Mucosa of descending colon (tissue), 3 donors: ENCODE results near the gene C1QTNF5. TPM values are rescaled to one million over a fixed set of nuclear protein-coding genes. Genes with fewer than 3 reads are reported as not detected.
A peak's percentile ranks its signal among the peaks of the same experiment; 100 is the strongest.

Source experiments
- ATAC-seq: fragments of 200-7000 bp; cut with Tn5 transposase; one replicate; pipeline ENCODE4 v1.9.1; 2020; ENCODE audit warnings: mild to moderate bottlenecking, moderate library complexity
- DNase-seq, 3 donors: peaks; one replicate each; pipeline ENCODE4 v3.0.0-alpha.2; 2020
- H3K36me3 ChIP-seq: fragments of 200-600 bp; one replicate; pipeline ENCODE4 v1.8.0; 2021; ENCODE audit warnings: low read depth, mild to moderate bottlenecking
- H3K4me1 ChIP-seq: fragments of 200-600 bp; one replicate; pipeline ENCODE4 v1.8.0; 2021; ENCODE audit warnings: low read depth, mild to moderate bottlenecking
- H3K4me3 ChIP-seq: fragments of 200-600 bp; one replicate; pipeline ENCODE4 v1.8.0; 2021; ENCODE audit warnings: mild to moderate bottlenecking
- H3K9me3 ChIP-seq: fragments of 200-600 bp; one replicate; pipeline ENCODE4 v1.8.0; 2021; ENCODE audit warnings: mild to moderate bottlenecking
- CTCF ChIP-seq: fragments of 200-600 bp; IDR thresholded peaks from one replicate; pipeline ENCODE4 v1.8.0; 2022; ENCODE audit warnings: antibody characterized with exemption, mild to moderate bottlenecking
- intact Hi-C, 2 donors: fragments of 100-400 bp; cut with DNase I in 1 of 2; cut with micrococcal nuclease in 1 of 2; formaldehyde crosslinking; loops; one replicate each; pipeline versions ENCODE4 v1.11.0 to v1.11.1; 2022; cut with DNase I, micrococcal nuclease
- total RNA-seq, 3 donors: library from RNA; stranded (reverse); fragmentation: NEBNext Ultra II Directional in 2 of 3; extraction: Animal tissue kit (Norgen Biotek cat#: 25700) in 2 of 3; gene quantifications; one replicate each; pipeline versions ENCODE4 v1.2.1 to v1.2.4, GENCODE V29; 2021 to 2023
- donor health status: DM: no; HTN: no; CAD: no; lungs with moderate emphysema.
- donor health status: DM: no; HTN: no; CAD: no.
- donor health status: DM: no; HTN: yes; CAD: no.

C1QTNF5 gene
- total RNA-seq, 3 donors from 2014 or later: 5.1 to 13.9 (median 9.3) TPM

DNA sequence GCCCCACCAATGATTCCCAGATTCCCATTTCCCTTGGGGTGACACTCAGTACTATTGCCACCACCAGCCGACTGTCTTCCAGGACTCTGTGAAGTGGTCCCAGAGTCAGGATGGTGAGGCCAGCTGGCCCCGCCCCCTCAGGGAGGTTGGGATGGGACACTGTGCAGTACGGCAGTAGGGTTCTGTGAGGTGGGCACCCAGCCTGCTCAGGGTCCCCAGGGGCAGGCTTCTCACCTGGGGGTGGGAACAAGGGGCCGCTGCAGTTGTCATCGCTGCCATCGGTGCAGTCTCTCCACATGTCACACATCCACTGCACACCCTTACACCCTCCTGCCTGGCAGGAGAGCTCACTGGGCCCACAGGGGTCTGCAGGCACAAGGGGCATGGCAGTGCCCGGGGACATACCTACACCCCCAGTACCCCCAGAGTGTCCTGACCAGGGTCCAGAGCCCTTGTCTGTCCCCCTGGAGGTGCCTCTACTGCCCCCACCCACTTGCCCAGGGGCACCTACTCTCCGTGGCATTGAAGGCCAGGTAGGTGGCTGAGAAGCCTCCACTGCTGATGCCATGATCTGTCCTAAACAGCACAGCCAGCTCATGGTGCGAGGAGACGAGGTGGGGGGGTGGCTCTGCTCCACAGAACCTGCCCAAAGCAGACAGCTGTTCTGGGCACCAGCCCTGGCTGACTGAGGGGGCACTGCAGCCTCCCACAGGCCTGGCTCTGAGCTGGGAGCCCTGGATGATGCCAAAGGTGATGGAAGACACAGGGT is 1.9 kb upstream of the C1QTNF5 start:
- TF ChIP-seq CTCF: no peak

GRCh38 chr11:119342023-119342300 is 1.3 kb upstream of the C1QTNF5 start:
- TF ChIP-seq CTCF: no peak
- ATAC-seq: no peak
- intact Hi-C loops: no loop called here

More for the DNA sequence above, 1.9 kb upstream of the C1QTNF5 start:
- no peaks in the 10 kb centered on the region for H3K9me3 ChIP-seq
- H3K4me1 ChIP-seq: peaks cover 21% of the 10 kb centered on the region
- no peaks in the 10 kb centered on the region for H3K36me3 ChIP-seq
- intact Hi-C loops: no loop called here
- ATAC-seq: no peak
- no peak overlapping the region for H3K4me3 ChIP-seq
- no peak for DNase-seq

DNA sequence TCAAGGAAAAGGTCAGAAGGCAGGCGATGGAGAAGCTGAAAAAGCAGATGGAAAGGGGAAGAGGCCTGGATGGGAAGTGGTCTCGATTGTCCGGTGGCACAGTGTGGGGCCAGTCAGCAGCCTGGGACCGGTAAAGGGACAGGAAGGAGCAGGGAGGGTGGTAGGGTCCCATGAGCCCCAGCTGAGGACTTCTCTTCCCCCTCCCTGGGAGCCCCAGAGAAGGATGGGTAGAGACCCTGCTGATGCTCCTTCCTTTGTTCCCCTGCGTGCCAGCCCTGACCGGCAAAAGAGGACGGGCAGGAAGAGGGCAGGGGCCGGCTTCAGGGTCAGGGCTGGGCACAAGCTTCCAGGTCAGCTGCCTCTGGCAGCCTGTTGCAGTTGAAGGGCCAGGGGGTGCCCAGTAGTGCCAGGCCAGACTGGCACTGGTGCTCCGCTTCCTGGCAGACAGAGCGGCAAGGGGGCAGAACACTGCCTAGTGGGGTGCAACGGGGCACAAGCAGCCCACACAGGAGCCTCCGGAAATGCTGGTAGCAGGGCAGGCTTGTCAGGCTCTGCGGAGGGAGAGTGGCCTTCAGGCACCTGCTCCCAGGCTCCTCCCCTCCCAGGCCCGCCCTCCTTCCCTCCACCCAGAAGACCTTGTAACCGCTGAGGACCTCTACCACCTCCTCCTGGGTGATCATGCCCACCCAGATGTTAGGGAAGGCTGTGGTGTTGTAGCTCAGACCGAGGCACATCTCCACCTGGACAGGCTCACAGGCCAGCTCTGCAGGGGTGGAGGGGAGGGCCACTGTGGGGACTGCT is 739 bp upstream of the C1QTNF5 start:
- H3K4me1 ChIP-seq: peaks cover 21% of the 10 kb centered on the region
- DNase-seq (no peak), ATAC-seq (no peak)
- intact Hi-C loops: no loop called here
- TF ChIP-seq CTCF: no peak
- no peaks in the 10 kb centered on the region for H3K9me3 ChIP-seq
- no peaks in the 10 kb centered on the region for H3K36me3 ChIP-seq
- no peak overlapping the region for H3K4me3 ChIP-seq

More at GRCh38 chr11:119342023-119342300, 1.3 kb upstream of the C1QTNF5 start:
- Histone ChIP-seq H3K36me3 (no peaks in the 10 kb centered on the region), H3K4me1 (peaks cover 21% of the 10 kb centered on the region), H3K9me3 (no peaks in the 10 kb centered on the region), H3K4me3 (no peak overlapping the region)
- DNase-seq: no peak

GRCh38 chr11:119339589-119340334 is 921 bp downstream of the C1QTNF5 start:
- DNase-seq (peak; percentile 71 to 78 (median 72)), ATAC-seq (peak; percentile 76)
- Histone ChIP-seq H3K36me3 (no peaks in the 10 kb centered on the region), H3K4me1 (peaks cover 30% of the 10 kb centered on the region), H3K4me3 (peak overlapping the region; percentile 15), H3K9me3 (no peaks in the 10 kb centered on the region)
- TF ChIP-seq CTCF: peak; percentile 77
- intact Hi-C loops: no loop called here

- TF ChIP-seq CTCF: no peak
Measured at GRCh38 chr11:119338965-119339588, 1.6 kb downstream of the C1QTNF5 start.

More at GRCh38 chr11:119338965-119339588, 1.6 kb downstream of the C1QTNF5 start:
- intact Hi-C loops: no loop called here
- no peaks in the 10 kb centered on the region for H3K36me3 ChIP-seq
- H3K9me3 ChIP-seq: no peaks in the 10 kb centered on the region
- peaks cover 31% of the 10 kb centered on the region for H3K4me1 ChIP-seq
- ATAC-seq: no peak
- DNase-seq: no peak
- no peak overlapping the region for H3K4me3 ChIP-seq
